HepG2 (cell line): ENCODE data around the gene GALNT12. TPM values are rescaled to one million over a fixed set of nuclear protein-coding genes. Genes with fewer than 3 reads are reported as not detected.

Experiments used
- ATAC-seq: fragments of 200-7000 bp; cut with Tn5 transposase; 3 replicates; pipeline ENCODE4 v1.9.1; 2020; ENCODE audit warnings: mild to moderate bottlenecking, moderate library complexity
- BruUV-seq: library from RNA; stranded (reverse); fragments of 400-500 nt; replicated peaks from 2 replicates; lab custom pipeline; 2021; lab: Mats Ljungman, UMichigan
- CTCF ChIA-PET: fragments of 300-600 bp; formaldehyde crosslinking; extraction: SDS; loops from one replicate; lab custom pipeline; 2021; ENCODE audit warnings: low total read pairs, inconsistent platforms, low intra/inter-chr PET ratio; lab: Yijun Ruan, JAX
- POLR2A ChIA-PET: fragments of 350-600 bp; sonication (Branson Sonifier 250); formaldehyde crosslinking; loops from one replicate; lab custom pipeline; 2020; ENCODE audit warnings: antibody characterized with exemption, inconsistent platforms; lab: Yijun Ruan, JAX
- DNase-seq: peaks from one replicate; pipeline ENCODE4 v3.0.0-alpha.2; 2015; ENCODE audit warnings: low spot score
- FAIRE-seq: peaks from 3 replicates; lab custom pipeline; 2011; peaks lifted over from hg19 to GRCh38; lab: Jason Lieb, UNC
- H2AFZ ChIP-seq: one replicate; pipeline ENCODE4 v1.6.1; 2011; ENCODE audit warnings: low read length, inconsistent platforms
- H3K27ac ChIP-seq: fragments of 300-600 bp; 3 replicates; pipeline ENCODE4 v1.8.0; 2011; ENCODE audit warnings: mixed run types, mild to moderate bottlenecking, mixed read lengths, low read length, inconsistent platforms; ENCODE audit not compliant: insufficient read depth; ENCODE audit errors: extremely low read length
- H3K27me3 ChIP-seq, 2 experiments: fragments of 200-600 bp in 1 of 2; 2 replicates in 1 of 2; 3 replicates in 1 of 2; pipeline versions ENCODE4 v1.6.0 to v1.8.0; 2011; ENCODE audit warnings: low read length in 2 of 2, mild to moderate bottlenecking in 2 of 2, moderate library complexity in 2 of 2, inconsistent platforms in 1 of 2; ENCODE audit not compliant: insufficient read depth in 2 of 2, control insufficient read depth in 1 of 2
- H3K36me3 ChIP-seq, 2 experiments: fragments of 200-600 bp in 1 of 2; replicated peaks in 1 of 2; 2 replicates in 1 of 2; 3 replicates in 1 of 2; pipeline versions ENCODE4 v1.5.1 to v1.8.0; 2011; ENCODE audit warnings: low read length in 2 of 2, inconsistent platforms in 1 of 2; ENCODE audit not compliant: insufficient read depth in 2 of 2, control insufficient read depth in 1 of 2
- H3K4me1 ChIP-seq: 2 replicates; pipeline ENCODE4 v1.5.1; 2012; ENCODE audit warnings: low read length, inconsistent platforms; ENCODE audit not compliant: insufficient read depth
- H3K4me2 ChIP-seq: 2 replicates; pipeline ENCODE4 v1.6.0; 2011; ENCODE audit warnings: low read depth, low read length, inconsistent platforms
- H3K4me3 ChIP-seq, 3 experiments: fragments of 200-600 bp in 1 of 3; sonication (generic), shearing (Covaris generic) in 1 of 3; replicated peaks in 1 of 3; 2 replicates each; pipeline ENCODE4 v1.5.1; 2011 to 2016; ENCODE audit warnings: low read length in 3 of 3, inconsistent platforms in 2 of 3, low read depth in 2 of 3, mild to moderate bottlenecking in 2 of 3, control low read depth in 1 of 3, mixed read lengths in 1 of 3; ENCODE audit not compliant: insufficient read depth in 1 of 3
- H3K79me2 ChIP-seq: one replicate; pipeline ENCODE4 v1.6.1; 2011; ENCODE audit warnings: low read length, inconsistent platforms; ENCODE audit not compliant: insufficient read depth
- H3K9ac ChIP-seq: 2 replicates; pipeline ENCODE4 v1.6.0; 2011; ENCODE audit warnings: mild to moderate bottlenecking, low read depth, low read length, inconsistent platforms; ENCODE audit not compliant: insufficient read depth
- H3K9me3 ChIP-seq: 2 replicates; pipeline ENCODE4 v1.5.1; 2012; ENCODE audit warnings: mild to moderate bottlenecking, low read length
- H4K20me1 ChIP-seq: 2 replicates; pipeline ENCODE4 v1.6.0; 2011; ENCODE audit warnings: inconsistent platforms, mild to moderate bottlenecking, low read length, moderate library complexity; ENCODE audit not compliant: insufficient read depth
- FOXA3 ChIP-seq: IDR thresholded peaks from 2 replicates; pipeline ENCODE4 v1.6.1; 2016; ENCODE audit warnings: missing genetic modification reagents, missing compliant biosample characterization
- KAT8 ChIP-seq: IDR thresholded peaks from 2 replicates; pipeline ENCODE4 v1.6.1; 2016; ENCODE audit warnings: missing genetic modification reagents, missing compliant biosample characterization
- MAFF ChIP-seq: IDR thresholded peaks from 2 replicates; pipeline ENCODE4 v1.6.1; 2011; ENCODE audit warnings: low read depth, low read length, improper control_type of control experiment
- ZNF121 ChIP-seq: sonication (generic); formaldehyde crosslinking; IDR thresholded peaks from 2 replicates; pipeline ENCODE4 v1.5.0; 2020; ENCODE audit warnings: mild to moderate bottlenecking, missing genetic modification reagents
- ZNF263 ChIP-seq: sonication (generic); formaldehyde crosslinking; IDR thresholded peaks from 2 replicates; pipeline ENCODE4 v1.4.0; 2020; ENCODE audit warnings: missing genetic modification reagents
- ZNF570 ChIP-seq: sonication (generic); formaldehyde crosslinking; IDR thresholded peaks from 2 replicates; pipeline ENCODE4 v1.4.0; 2020; ENCODE audit warnings: mild to moderate bottlenecking, missing genetic modification reagents, borderline replicate concordance
- WGBS: methylation state at CpG from one replicate; pipeline ENCODE4 v1.1.6; 2017; ENCODE audit warnings: low lambda C conversion rate; 5-methylcytosine and 5-hydroxymethylcytosine counted together
- in situ Hi-C: cut with HindIII; loops from 2 replicates; pipeline ENCODE4 v1.10.0; 2017; ENCODE audit warnings: low pct_unique_long_range_greater_than_20kb; ENCODE audit not compliant: extremely low pct_ligation_motif_present
- intact Hi-C: fragments of 100-400 bp; cut with micrococcal nuclease; formaldehyde crosslinking; loops from one replicate; pipeline ENCODE4 v1.10.0; 2022; ENCODE audit not compliant: unreplicated experiment
- polyA plus RNA-seq, 8 experiments: library from polyadenylated mRNA; depleted of rRNA in 3 of 8; stranded (reverse) in 7 of 8; unstranded in 1 of 8; fragments of >200 nt; fragmentation: Illumina TruSeq in 4 of 8; extraction: Trizol in 4 of 8; gene quantifications; 2 replicates each; pipeline versions ENCODE4 v1.2.1 to v1.2.3, GENCODE V29; 2011 to 2016; ENCODE audit warnings: low read depth in 4 of 8, missing spikeins in 1 of 8, mixed read lengths in 1 of 8; ENCODE audit not compliant: insufficient read depth in 1 of 8
- total RNA-seq, 5 experiments: library from RNA; depleted of rRNA; stranded (reverse); fragments of >200 nt; fragmentation: Illumina TruSeq; extraction: Trizol; gene quantifications; 2 replicates each; pipeline ENCODE4 v1.2.3, GENCODE V29; 2016; ENCODE audit warnings: low read depth in 1 of 5
- TF ChIP-seq, protein P1 (sequence below): sonication (generic); formaldehyde crosslinking; IDR thresholded peaks from 2 replicates; pipeline ENCODE4 v1.4.0; 2020; ENCODE audit warnings: mild to moderate bottlenecking, missing genetic modification reagents

The GALNT12 gene
- total and polyA plus RNA-seq, 2 of the 13 experiments (the other 11 are each of a cell fraction or from before 2014, with no cell fraction given) = 0.07 TPM; not detected in 1

DNA sequence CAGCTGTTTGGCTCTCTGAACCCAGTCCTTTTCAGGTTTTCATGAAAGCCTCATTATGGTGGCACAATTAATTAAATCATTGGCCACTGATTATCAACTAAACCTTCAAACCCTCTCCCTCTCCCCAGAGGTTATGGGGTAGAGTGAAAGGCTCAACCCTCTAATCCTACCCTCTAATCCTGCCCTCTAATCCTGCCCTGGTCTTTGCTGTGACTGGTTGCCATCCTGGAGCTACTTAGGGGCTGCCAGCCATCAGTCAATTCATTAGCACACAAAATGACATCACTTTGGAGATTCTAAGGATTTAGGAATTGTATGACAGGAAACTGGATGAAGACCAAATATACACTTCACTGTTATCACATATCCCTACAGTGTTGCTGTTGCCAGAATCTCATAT is 47.2 kb upstream of the GALNT12 start:
- intact Hi-C loops (no loop called here), in situ Hi-C loops (no loop called here)
- Histone ChIP-seq H2AFZ (no peak overlapping the region), H3K27ac (no peak overlapping the region), H3K79me2 (no peaks in the 10 kb centered on the region), H3K9me3 (peaks cover 9% of the 10 kb centered on the region), H3K9ac (no peak overlapping the region), H3K27me3 (no peaks in the 10 kb centered on the region), H4K20me1 (no peaks in the 10 kb centered on the region), H3K4me3 (no peak overlapping the region), H3K4me1 (no peaks in the 10 kb centered on the region), H3K4me2 (no peak overlapping the region), H3K36me3 (no peaks in the 10 kb centered on the region)
- no peak for TF ChIP-seq ZNF263 (CRISPR knock-in tag)
- TF ChIP-seq KAT8 (CRISPR knock-in tag) = no peak
- TF ChIP-seq ZNF570 (CRISPR knock-in tag) = no peak
- no TSS peak for BruUV-seq
- DNase-seq (no peak), ATAC-seq (no peak), FAIRE-seq (no peak)
- POLR2A ChIA-PET = no interaction called here
- CTCF ChIA-PET = no interaction called here

GRCh38 chr9:98763986-98764745 is 43.3 kb upstream of the GALNT12 start:
- POLR2A ChIA-PET = no interaction called here
- in situ Hi-C loops = no loop called here
- FAIRE-seq = no peak

More at GRCh38 chr9:98763986-98764745, 43.3 kb upstream of the GALNT12 start:
- intact Hi-C loops = no loop called here
- DNase-seq (no peak), ATAC-seq (no peak)
- Histone ChIP-seq H3K36me3 (peaks cover 0 to 2% of the 10 kb centered on the region in 2 experiments; a peak in 1 of 5 replicates), H3K79me2 (no peaks in the 10 kb centered on the region), H3K27me3 (no peaks in the 10 kb centered on the region), H4K20me1 (no peaks in the 10 kb centered on the region), H3K27ac (no peak overlapping the region), H3K4me3 (no peak overlapping the region), H2AFZ (no peak overlapping the region), H3K9me3 (no peaks in the 10 kb centered on the region), H3K4me1 (no peaks in the 10 kb centered on the region), H3K9ac (no peak overlapping the region), H3K4me2 (no peak overlapping the region)
- no peak for TF ChIP-seq MAFF
- no peak for TF ChIP-seq ZNF121 (CRISPR knock-in tag)
- TF ChIP-seq FOXA3 (CRISPR knock-in tag) = no peak
- TF ChIP-seq, protein P1, sequence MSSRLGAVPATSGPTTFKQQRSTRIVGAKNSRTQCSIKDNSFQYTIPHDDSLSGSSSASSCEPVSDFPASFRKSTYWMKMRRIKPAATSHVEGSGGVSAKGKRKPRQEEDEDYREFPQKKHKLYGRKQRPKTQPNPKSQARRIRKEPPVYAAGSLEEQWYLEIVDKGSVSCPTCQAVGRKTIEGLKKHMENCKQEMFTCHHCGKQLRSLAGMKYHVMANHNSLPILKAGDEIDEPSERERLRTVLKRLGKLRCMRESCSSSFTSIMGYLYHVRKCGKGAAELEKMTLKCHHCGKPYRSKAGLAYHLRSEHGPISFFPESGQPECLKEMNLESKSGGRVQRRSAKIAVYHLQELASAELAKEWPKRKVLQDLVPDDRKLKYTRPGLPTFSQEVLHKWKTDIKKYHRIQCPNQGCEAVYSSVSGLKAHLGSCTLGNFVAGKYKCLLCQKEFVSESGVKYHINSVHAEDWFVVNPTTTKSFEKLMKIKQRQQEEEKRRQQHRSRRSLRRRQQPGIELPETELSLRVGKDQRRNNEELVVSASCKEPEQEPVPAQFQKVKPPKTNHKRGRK = no peak
- WGBS = 91% methylated on average over 3 of the region's 3 CpGs
- no TSS peak for BruUV-seq
- CTCF ChIA-PET = no interaction called here
